SK-N-MC (cell line): Measurements from ENCODE around the gene IL17RD.

ENCODE experiments used
- EZH2 ChIP-seq: fragments of 200-600 bp; sonication (generic); IDR thresholded peaks from one replicate; pipeline ENCODE4 v1.6.1; 2017; ENCODE audit warnings: antibody characterized with exemption
- FOXP2 ChIP-seq: optimal IDR thresholded peaks from 2 replicates; pipeline ENCODE3; 2011; ENCODE audit warnings: mild to moderate bottlenecking, moderate library complexity; ENCODE audit not compliant: insufficient read depth; ENCODE audit errors: extremely low read length, control extremely low read depth
- POLR2AphosphoS5 ChIP-seq: IDR thresholded peaks from 2 replicates; pipeline ENCODE4 v1.6.1; 2012; ENCODE audit warnings: mild to moderate bottlenecking, low read depth, low read length, borderline replicate concordance

DNA sequence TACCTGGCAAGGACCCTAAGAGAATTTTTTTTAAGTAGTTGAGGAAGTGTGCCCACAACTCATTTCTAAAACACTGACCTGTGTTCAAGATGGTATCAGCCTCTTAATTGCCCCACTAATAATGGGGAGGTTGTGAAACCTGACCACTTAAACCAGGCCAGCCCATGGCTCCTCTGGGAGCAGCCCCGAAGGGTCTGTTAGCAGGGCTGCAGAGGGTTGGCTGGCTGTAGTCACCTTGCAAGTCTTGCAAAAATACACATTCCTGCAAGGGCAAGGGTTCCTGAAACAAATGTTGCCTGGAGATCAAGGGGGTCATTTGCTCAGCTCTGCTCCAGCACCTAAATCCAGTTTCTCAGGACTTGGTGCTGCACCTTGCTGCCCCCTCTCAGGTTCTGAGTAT lies 3.2 kb downstream of the IL17RD start:
- TF ChIP-seq EZH2 (no peak), POLR2AphosphoS5 (no peak), FOXP2 (no peak)
